ENCODE measurements around the gene ZNF559. TPM values are rescaled to one million over a fixed set of nuclear protein-coding genes. Genes with fewer than 3 reads are reported as not detected.
"Not testable (repeated sequence)": the region's sequence is repeated elsewhere in the genome, so short reads cannot be mapped to it uniquely, and the experiment has no call there.

The ZNF559 gene
- 10 to 100 TPM; 10.3 to 22.3 (median 14.2) TPM for total RNA-seq

DNA sequence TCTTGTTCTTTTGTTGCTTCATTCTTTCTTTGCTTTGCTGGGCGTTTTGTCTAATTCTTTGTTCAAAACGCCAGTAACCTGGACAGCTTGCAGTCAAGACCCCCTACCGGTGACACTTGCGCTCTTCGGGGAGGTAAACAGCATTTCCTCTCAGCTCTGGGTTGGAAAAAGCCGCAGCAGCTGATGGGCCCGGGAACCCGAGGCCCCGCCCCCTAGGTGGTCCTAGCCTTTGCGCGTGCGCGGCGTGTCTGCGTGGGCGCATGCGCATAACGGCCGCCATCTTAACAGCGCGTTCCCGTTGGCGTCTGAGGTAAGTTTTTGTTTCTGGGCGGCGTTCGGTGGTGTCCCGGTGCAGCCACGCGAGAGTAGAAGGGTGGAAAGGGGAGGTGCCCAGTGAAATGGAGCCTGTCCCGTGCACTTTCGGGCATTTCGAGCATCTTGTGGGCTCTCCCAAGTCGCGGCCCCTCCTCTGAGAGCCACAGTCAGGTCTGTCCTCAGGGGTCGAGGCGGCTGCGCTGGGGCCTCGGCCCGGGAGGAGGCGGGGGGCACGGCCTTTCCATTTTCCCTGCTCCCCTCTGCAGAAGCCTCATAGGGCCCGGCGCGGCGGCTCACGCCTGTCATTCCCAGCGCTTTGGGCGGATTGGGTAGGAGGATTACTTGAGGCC, at the start of gene ZNF559:
TSS of gene ZNF559 (plus strand) at position 261 of the 665 bp plus-strand sequence. CDS start 14,371 bp downstream, outside the sequence.
- Histone ChIP-seq H3K36me3 (peaks cover 0 to 4% (median 0%) of the 10 kb centered on the region in 3 donors), H3K4me1 (peaks cover 0 to 4% (median 2%) of the 10 kb centered on the region in 4 donors), H3K4me3 (peak within 1 kb of the TSS; percentile 63 to 83 (median 66)), H3K27ac (peak within 1 kb of the TSS; percentile 79 to 86 (median 84)), H3K9me3 (peaks cover 0 to 36% (median 4%) of the 10 kb centered on the region in 4 donors), H3K27me3 (no peaks in the 10 kb centered on the region)
- peak; percentile 88 to 97 (median 94) for DNase-seq
- TF ChIP-seq, protein P1, sequence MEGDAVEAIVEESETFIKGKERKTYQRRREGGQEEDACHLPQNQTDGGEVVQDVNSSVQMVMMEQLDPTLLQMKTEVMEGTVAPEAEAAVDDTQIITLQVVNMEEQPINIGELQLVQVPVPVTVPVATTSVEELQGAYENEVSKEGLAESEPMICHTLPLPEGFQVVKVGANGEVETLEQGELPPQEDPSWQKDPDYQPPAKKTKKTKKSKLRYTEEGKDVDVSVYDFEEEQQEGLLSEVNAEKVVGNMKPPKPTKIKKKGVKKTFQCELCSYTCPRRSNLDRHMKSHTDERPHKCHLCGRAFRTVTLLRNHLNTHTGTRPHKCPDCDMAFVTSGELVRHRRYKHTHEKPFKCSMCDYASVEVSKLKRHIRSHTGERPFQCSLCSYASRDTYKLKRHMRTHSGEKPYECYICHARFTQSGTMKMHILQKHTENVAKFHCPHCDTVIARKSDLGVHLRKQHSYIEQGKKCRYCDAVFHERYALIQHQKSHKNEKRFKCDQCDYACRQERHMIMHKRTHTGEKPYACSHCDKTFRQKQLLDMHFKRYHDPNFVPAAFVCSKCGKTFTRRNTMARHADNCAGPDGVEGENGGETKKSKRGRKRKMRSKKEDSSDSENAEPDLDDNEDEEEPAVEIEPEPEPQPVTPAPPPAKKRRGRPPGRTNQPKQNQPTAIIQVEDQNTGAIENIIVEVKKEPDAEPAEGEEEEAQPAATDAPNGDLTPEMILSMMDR (IDR thresholded peaks at IDR 0.05): peak; percentile 35 to 43 (median 40)
- TF ChIP-seq POLR2A (IDR thresholded peaks at IDR 0.05): no peak

DNA sequence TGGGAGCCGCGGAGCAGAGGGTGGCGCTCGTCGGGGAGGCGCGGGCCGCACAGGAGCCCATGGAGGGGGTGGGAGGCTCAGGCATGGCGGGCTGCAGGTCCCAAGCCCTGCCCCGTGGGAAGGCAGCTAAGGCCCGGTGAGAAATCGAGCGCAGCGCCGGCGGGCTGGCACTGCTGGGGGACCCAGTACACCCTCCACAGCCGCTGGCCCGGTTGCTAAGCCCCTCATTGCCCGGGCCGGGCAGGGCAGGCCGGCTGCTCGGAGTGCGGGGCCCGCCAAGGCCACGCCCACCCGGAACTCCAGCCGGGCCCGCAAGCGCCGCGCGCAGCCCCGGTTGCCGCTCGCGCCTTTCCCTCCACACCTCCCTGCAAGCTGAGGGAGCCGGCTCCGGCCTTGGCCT, 40.5 kb upstream of the ZNF559 start:
- not testable (repeated sequence) for H3K27ac ChIP-seq, H3K27me3 ChIP-seq, H3K4me1 ChIP-seq, DNase-seq, H3K36me3 ChIP-seq
- peaks cover 0 to 24% (median 8%) of the 10 kb centered on the region in 4 donors for H3K9me3 ChIP-seq
- H3K4me3 ChIP-seq: peak overlapping the region in 1 of 4 donors; percentile 31

DNA sequence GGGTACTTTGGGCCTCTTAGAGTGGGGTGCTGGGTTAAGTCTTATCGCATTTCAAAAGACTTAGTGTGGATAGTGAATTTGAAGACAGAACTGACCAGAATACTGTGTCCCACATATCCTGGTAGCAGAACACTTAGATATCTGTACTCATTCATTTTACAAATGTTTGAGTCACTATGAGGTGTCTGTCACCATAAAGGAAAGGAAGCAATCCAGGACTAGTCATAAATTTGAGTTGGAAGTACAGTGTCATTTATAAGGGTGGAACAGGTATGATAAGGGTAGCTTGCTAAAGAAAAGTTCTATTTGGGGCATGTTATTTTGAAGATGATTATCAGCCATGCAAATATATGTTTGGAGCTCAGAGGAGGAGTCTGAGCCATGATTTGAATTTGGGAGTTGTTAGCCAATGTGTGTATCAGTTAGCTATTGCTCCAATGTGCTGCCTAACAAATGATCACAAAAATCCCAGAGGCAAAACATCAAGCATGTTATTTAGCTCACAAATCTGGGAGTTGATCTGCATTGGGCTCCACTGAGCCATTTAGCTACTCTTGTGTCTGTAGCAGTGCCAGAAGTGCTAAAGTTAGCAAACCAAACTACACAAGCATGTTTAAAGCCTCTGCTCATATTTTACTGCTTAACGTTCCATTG, 34.6 kb upstream of the ZNF559 start:
- Histone ChIP-seq H3K27me3 (no peaks in the 10 kb centered on the region), H3K27ac (no peak overlapping the region), H3K4me3 (no peak overlapping the region), H3K9me3 (peaks cover 0 to 63% (median 11%) of the 10 kb centered on the region in 4 donors), H3K4me1 (no peaks in the 10 kb centered on the region), H3K36me3 (peaks cover 0 to 11% (median 0%) of the 10 kb centered on the region in 3 donors)
- TF ChIP-seq, protein P1 (IDR thresholded peaks at IDR 0.05): no peak
- TF ChIP-seq POLR2A (IDR thresholded peaks at IDR 0.05): no peak
- no peak for DNase-seq

DNA sequence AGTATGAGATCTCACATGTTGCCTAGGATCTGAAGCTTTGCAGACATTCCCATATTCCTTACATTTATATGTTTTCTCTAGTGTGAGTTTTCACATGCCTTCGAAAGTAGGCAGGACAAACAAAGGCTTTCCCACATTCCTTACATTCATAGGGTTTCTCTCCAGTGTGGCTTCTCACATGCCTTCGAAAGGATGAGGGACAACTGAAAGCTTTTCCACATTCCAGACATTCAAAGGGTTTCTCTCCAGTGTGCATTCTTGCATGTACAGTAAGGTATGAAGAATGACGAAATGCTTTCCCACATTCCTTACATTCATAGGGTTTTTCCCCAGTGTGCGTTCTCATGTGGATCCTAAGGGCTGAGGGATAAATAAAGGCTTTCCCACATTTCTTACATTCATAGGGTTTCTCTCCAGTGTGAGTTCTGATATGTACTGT, 28.5 kb upstream of the ZNF559 start:
- H3K27me3 ChIP-seq: no peaks in the 10 kb centered on the region
- H3K9me3 ChIP-seq: peaks cover 0 to 94% (median 25%) of the 10 kb centered on the region in 4 donors
- H3K36me3 ChIP-seq: peaks cover 0 to 67% (median 0%) of the 10 kb centered on the region in 3 donors
- no peak for DNase-seq
- H3K4me3 ChIP-seq: no peak overlapping the region
- TF ChIP-seq POLR2A (IDR thresholded peaks at IDR 0.05): no peak
- TF ChIP-seq, protein P1 (IDR thresholded peaks at IDR 0.05): no peak
- no peak overlapping the region for H3K27ac ChIP-seq
- no peaks in the 10 kb centered on the region for H3K4me1 ChIP-seq

DNA sequence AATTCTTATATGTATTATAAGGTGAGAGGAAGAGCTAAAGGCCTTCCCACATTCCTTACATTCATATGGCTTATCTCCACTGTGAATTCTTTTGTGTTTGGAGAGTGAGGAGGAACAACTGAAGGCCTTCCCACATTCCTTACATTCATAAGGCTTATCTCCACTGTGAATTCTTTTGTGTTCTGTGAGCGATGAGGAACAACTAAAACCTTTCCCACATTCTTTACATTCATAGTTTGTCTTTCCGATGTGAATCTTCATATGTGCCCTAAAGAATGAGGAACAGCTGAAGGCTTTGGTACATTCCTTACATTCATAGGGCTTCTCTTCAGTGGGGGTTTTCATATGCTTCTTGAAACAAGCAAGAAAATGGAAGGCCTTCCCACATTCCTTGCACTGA, 27.6 kb upstream of the ZNF559 start:
- no peaks in the 10 kb centered on the region for H3K4me1 ChIP-seq
- H3K36me3 ChIP-seq: peaks cover 0 to 76% (median 2%) of the 10 kb centered on the region in 3 donors
- no peak overlapping the region for H3K4me3 ChIP-seq
- no peaks in the 10 kb centered on the region for H3K27me3 ChIP-seq
- peaks cover 0 to 93% (median 25%) of the 10 kb centered on the region in 4 donors for H3K9me3 ChIP-seq
- TF ChIP-seq POLR2A (IDR thresholded peaks at IDR 0.05): no peak
- TF ChIP-seq, protein P1 (IDR thresholded peaks at IDR 0.05): no peak
- no peak for DNase-seq
- H3K27ac ChIP-seq: no peak overlapping the region

DNA sequence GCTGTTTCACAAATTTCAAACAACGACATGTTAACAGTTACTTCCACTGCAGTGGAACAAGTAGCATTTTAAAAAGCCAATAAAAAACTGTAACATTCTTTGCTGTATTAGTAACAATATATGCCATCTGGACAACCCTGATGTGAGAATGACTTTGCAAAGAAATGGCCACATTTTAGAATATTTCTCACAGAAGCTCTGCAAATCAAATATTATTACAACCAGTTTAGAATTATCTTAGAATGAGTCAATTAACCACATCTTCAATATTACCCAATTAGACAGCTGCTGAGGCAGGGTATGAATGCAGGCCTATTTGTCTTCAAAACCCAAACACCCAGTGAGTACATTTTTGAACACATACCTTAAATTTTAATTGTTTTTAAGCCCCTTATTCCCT, 17.5 kb upstream of the ZNF559 start:
- Histone ChIP-seq H3K4me3 (no peak overlapping the region), H3K4me1 (peaks cover 0 to 9% (median 0%) of the 10 kb centered on the region in 4 donors), H3K27me3 (no peaks in the 10 kb centered on the region), H3K27ac (no peak overlapping the region), H3K9me3 (peaks cover 0 to 20% (median 0%) of the 10 kb centered on the region in 4 donors), H3K36me3 (peaks cover 0 to 32% (median 3%) of the 10 kb centered on the region in 3 donors)
- TF ChIP-seq, protein P1 (IDR thresholded peaks at IDR 0.05): no peak
- DNase-seq: no peak

Data from Peyer's patch (tissue), 4 donors.